Keratinocyte (primary cell): ENCODE results near the gene HGS.

Source experiments
- EZH2 ChIP-seq: IDR thresholded peaks from one replicate; pipeline ENCODE4 v1.6.1; 2012; ENCODE audit warnings: inconsistent platforms, mild to moderate bottlenecking, low read length, moderate library complexity
- TF ChIP-seq, protein P1 (sequence below), 3 experiments: IDR thresholded peaks in 1 of 3; conservative IDR thresholded peaks in 1 of 3; optimal IDR thresholded peaks in 1 of 3; 2 replicates in 2 of 3; 3 replicates in 1 of 3; pipeline versions ENCODE3 to v1.5.1; 2011; ENCODE audit warnings: low read length in 3 of 3, mild to moderate bottlenecking in 3 of 3, moderate library complexity in 2 of 3, control low read depth in 1 of 3, inconsistent platforms in 1 of 3; ENCODE audit not compliant: insufficient read depth in 2 of 3; ENCODE audit errors: extremely low read depth in 1 of 3

DNA sequence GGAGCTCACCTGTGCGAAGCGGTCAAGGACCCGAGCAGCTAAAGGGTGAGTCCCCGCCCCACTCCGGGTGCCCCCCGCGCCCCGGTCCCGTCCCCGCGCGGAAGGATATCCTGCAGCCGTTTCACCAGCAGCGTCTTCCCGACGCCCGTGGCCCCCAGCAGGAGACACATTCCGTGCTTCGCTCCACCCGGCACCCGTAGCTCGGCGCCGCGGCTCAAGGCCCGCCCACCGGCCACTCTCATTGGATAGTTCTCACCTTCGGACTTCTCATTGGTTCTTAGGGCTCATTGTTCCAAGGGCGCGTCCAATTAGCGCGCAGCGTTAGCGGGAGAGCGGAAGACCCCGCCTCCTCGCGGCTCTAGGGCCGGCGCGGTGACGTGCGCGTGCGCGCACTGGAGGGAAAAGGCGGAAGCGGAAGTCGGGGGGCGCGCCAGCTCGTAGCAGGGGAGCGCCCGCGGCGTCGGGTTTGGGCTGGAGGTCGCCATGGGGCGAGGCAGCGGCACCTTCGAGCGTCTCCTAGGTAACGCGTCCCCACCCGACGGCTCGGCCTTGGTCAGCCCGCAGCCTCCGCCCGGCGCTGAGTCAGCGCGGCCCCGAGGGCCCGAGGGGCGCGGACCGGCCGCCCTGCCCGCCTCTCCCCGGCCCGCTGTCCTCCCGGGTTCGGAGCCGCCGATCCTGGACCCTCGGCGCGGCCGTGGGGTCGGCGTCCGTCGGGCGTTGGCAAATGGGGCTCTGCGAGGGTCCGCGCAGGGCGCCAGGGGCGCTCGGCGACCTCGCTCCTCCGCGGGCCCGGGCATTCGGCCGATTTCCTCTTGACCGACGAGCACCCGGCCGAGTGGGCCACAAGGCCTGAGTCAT, at the start of gene HGS, which contains the start of gene ARL16:
- TF ChIP-seq, protein P1, sequence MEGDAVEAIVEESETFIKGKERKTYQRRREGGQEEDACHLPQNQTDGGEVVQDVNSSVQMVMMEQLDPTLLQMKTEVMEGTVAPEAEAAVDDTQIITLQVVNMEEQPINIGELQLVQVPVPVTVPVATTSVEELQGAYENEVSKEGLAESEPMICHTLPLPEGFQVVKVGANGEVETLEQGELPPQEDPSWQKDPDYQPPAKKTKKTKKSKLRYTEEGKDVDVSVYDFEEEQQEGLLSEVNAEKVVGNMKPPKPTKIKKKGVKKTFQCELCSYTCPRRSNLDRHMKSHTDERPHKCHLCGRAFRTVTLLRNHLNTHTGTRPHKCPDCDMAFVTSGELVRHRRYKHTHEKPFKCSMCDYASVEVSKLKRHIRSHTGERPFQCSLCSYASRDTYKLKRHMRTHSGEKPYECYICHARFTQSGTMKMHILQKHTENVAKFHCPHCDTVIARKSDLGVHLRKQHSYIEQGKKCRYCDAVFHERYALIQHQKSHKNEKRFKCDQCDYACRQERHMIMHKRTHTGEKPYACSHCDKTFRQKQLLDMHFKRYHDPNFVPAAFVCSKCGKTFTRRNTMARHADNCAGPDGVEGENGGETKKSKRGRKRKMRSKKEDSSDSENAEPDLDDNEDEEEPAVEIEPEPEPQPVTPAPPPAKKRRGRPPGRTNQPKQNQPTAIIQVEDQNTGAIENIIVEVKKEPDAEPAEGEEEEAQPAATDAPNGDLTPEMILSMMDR (optimal IDR thresholded peaks at IDR 0.05 in 1 of 3, IDR thresholded peaks at IDR 0.05 in 1 of 3, conservative IDR thresholded peaks at IDR 0.05 in 1 of 3; ENCODE audit: extremely low read depth in 1 of 3, insufficient read depth in 2 of 3, low read length in 3 of 3) = no peak
- TF ChIP-seq EZH2 = no peak
